Mesenteric fat pad (tissue), 1 donor: ENCODE results near the gene THBD. TPM values are rescaled to one million over a fixed set of nuclear protein-coding genes. Genes with fewer than 3 reads are reported as not detected.

Experiments
- DNase-seq: peaks from one replicate; pipeline ENCODE4 v3.0.0-alpha.2; 2020; ENCODE audit warnings: low spot score
- total RNA-seq: library from RNA; stranded (reverse); fragmentation: NEBNext Ultra II Directional; extraction: Animal tissue kit (Norgen Biotek cat#: 25700); gene quantifications from one replicate; pipeline ENCODE4 v1.2.1, GENCODE V29; 2021
- donor health status: DM: yes; HTN: yes; CAD: no.

The THBD gene
- total RNA-seq, 1 donor from 2014 or later = 49.6 TPM

DNA sequence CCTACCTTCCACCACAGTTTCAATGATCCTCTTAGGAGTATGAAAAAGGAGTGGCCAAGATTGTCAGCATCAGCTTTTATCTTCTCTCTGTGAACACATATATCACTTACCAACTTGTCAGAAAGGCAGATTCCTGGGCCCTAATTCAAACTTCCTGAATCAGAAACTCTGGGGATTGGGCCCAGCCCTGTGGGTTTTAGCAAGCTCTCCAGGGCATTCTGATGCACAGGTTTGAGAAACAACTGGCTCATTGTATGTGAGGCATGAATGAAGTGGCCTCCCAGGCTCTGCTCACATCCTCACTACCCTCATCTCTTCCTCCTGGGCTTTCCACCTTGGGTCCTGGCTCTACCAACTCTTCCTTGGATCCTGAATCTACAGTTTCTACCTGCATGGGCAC, 13.2 kb upstream of the THBD start:
- no peak for DNase-seq

GRCh38 chr20:23061734-23062561, 12.5 kb upstream of the THBD start:
- DNase-seq = no peak

DNA sequence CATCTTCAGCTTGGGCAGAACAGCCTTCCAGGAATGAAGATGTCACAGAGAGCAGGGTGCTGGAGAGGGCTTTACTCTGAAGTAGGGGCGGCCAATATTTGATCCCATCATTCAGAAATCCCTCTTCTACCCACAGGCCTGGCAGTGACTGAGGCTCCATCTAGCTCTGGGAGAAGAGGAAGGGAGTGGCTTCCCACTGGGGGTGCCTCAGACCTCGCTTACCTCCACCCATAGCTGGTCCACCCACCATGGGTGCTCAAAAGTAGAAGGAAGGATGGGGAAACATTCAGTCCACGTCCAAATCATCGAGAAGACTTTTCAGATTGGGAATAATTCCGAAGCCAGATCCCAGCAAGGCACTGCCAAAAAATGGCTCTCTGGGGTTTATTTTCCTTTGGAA, 11.8 kb upstream of the THBD start:
- DNase-seq = no peak

DNA sequence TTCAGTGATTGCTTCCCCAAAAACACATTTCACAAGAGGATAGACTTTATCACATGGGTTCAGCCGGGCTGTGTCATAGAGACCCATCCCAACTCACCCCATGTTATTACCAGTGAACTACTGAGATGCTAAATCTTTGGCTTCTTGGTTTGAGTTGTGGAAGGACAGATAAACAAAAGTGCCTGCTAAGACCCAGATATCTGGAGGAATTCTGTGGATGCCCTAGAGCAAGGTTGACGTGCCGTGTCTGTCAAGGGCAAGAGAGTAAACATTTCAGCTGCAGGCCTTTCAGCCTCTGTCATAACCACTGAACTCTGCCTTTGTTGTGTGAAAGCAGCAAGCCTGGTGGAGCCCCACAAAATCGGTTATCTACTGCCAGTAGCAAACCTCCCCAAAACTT, 11.2 kb upstream of the THBD start:
- no peak for DNase-seq

DNA sequence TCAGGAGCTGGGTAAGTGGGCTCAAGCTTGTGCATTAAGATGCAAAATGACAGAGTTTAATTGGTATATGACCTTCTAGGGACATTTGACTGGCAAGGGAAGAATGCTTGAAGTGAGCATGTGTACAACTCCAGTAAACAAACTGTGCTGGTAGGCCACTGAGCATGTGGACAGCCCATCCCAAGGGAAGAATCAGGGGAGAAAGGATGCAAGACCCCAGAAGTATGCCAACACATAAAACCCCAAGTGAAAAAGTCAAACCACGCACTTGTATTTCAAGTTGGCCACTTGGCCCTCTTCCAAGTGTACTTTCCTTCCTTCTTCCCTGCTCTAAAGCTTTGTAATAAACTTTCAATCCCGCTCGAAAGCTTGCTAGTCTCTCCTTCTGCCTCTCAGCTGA, 10.4 kb upstream of the THBD start:
- no peak for DNase-seq

DNA sequence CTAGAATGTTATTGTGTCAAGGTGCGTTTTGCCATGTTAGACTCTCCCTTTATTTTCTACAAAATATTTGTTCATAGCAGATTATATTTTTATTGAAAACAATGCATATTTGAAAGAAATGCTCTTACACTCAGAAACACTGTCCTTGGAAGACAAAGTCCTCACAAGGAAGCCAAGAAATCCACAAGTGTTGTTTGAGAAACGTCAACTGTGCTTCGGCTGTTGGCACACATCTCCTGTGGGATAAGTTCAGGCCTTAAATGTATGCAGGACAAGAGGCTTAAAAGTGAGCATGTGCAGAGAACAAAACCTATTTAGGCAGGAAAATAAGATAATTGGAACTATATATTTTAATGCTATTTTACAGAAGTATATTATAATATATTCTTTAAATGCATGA, 9.5 kb upstream of the THBD start:
- no peak for DNase-seq

GRCh38 chr20:23058240-23058639, 8.8 kb upstream of the THBD start:
- no peak for DNase-seq

DNA sequence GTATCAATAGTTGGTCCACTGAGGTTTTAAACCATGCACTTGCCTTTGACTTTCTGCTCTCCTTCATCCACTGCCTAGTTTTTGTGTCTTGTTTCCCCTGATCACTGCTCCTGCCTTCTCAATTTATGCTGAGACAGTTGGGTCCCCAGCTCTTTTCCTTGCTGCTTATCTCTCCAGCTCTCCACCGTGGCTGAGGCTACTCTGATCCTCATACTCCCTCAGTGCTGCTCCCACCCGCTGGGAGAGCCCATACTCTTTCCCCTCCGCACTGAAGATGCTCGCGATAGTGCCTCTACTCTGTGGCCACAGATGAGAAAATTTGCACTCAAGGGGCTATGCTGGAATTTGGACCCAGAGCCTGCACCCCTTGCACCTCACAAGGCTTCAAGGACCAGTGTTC, 3.4 kb upstream of the THBD start:
- DNase-seq = no peak

DNA sequence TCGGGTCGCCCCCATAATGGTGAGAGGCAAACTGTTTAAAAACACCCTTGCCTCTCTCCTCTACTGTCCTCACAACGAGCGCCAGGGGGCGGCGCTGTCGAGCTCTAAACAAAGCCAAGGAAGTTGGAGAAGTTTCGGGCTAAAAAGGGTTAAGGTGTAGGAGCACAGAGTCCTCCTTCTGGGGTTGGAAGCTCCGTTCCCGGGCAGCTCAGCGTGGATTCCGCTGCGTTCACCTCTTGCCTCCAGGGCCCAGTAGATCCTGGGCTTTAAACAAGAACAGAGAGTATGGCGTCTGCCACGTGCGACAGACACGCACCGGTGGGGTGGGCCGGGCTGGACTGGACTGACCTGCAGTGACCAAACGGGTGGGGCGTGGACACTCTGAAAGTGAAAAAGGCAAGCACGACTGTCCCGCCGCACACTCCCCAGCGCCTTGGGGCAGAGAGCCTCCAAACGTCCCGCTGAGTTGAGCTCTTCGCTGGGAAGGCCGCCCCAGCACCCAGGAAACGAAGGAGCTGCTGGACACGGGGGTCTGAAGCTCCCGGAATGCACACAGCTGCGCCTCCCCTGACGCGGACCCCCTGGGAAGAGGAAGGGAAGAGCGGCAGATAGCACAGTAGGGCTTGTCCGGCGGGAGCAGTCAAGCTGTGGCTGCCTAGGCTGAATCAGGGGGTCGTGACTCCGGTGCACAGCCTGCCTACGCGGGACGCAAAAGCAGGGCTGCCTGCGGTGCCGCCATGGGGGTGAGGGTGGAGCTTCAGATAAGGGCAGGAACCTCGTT, 1.6 kb upstream of the THBD start:
- peak; percentile 93 for DNase-seq

GRCh38 chr20:23050076-23050838, 785 bp upstream of the THBD start:
- peak; percentile 94 for DNase-seq

- DNase-seq = peak; percentile 93
Observed at GRCh38 chr20:23048283-23049200, 930 bp downstream of the THBD start.

DNA sequence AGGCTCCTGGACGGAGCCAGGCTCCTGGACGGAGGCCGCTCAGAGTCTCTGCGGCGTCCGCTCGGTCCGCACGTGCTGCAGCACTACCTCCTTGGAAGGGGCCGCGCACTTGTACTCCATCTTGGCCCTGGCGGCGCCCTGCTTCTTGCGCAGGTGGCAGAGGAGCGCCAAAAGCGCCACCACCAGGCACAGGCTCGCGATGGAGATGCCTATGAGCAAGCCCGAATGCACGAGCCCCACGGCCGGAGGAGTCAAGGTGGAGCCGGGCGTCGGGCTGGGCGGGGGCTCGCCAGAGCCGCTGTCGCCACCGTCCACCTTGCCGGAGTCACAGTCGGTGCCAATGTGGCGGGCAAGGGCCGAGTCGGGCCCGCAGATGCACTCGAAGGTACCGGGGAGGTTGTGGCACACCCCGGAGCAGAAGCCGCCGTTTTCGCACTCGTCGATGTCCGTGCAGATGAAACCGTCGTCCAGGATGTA, 1.7 kb downstream of the THBD start:
- no peak for DNase-seq

GRCh38 chr20:23047001-23047737, 2.3 kb downstream of the THBD start:
- DNase-seq = no peak

- no peak for DNase-seq
Observed at GRCh38 chr20:23046431-23046830, 3.0 kb downstream of the THBD start.

- no peak for DNase-seq
Observed at GRCh38 chr20:23043376-23043775, 6.1 kb downstream of the THBD start.

GRCh38 chr20:23042270-23042669, 7.2 kb downstream of the THBD start:
- DNase-seq = no peak

DNA sequence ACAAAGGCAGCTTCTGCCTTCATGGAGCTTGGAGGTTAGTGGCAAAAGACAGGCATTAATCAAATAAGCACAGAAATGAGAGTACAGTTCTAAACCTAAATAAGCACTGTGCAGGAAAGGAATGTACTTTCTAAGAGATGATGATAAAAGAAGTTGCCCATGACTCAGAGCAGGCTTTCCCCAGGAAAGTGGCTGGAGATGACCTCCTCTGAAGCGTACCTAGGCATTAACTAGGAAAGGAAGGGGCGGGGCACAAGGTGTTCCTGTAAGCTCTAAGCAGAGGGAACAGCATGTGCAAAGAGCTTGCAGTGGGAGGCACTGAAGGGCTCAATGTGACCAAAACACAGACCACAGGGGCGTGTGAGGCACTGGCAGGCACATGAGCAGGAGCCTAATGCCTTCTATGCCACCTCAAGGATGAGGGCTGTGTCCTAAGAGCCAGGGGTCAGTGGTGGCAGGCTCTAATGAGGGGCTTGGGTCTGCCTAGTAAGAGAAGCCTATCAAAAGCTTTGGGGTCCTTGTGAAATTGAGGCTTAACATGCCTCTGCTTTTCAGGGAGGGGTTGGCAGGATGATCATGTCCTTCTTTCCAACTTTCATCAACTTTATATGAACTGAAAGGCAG, 9.5 kb downstream of the THBD start:
- no peak for DNase-seq

DNA sequence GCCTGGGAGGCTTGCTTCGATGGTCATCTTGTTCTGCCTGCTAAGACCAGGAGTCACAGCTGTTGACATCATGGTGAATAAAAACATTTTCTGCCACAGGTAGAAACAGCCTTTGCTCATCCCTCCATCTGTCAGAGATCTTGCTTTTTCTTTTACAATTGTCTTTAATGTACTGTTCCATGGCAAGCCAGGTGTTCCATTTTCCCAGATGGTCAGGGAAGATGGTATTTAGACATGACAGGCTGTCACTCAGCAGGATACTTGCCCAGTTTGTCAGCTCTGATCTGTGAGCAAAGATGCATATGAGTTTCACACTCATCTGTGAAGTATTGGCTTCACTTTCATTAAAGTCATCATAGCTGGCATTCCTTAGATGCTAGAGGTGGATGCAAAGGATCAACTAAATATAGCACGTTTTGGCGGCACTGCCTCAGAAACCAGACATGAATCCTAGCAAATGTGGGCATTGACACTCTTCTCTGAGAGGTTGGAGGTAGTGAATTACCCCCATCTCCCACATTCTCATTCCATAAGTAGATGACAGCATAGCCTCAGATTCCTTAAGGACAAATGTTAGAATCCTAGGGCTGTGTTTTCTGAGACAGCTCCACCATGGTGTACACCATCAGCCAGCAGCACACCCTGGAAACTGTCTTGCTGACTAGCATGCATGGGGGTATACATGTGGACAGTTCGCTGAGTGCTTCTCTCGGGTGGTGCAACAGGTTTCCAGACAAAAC, 10.2 kb downstream of the THBD start:
- no peak for DNase-seq

GRCh38 chr20:23037017-23037481, 12.4 kb downstream of the THBD start:
- no peak for DNase-seq
